Glutamatergic neuron (in vitro differentiated cells): ENCODE results near the gene ADCYAP1. TPM values are rescaled to one million over a fixed set of nuclear protein-coding genes. Genes with fewer than 3 reads are reported as not detected.

ENCODE experiments used
- DNase-seq: peaks from one replicate; pipeline ENCODE4 v3.0.0; 2022
- H3K27ac Mint-ChIP-seq: one replicate; pipeline ENCODE4 v1.8.0; 2020; ENCODE audit warnings: mild to moderate bottlenecking, mixed read lengths, inconsistent platforms; ENCODE audit not compliant: unreplicated experiment
- H3K27me3 Mint-ChIP-seq: one replicate; pipeline ENCODE4 v1.8.0; 2020; ENCODE audit warnings: mild to moderate bottlenecking, moderate library complexity, mixed read lengths, inconsistent platforms; ENCODE audit not compliant: unreplicated experiment
- H3K36me3 Mint-ChIP-seq: one replicate; pipeline ENCODE4 v1.8.0; 2020; ENCODE audit warnings: mild to moderate bottlenecking, mixed read lengths, inconsistent platforms; ENCODE audit not compliant: unreplicated experiment
- H3K4me1 Mint-ChIP-seq: one replicate; pipeline ENCODE4 v1.8.0; 2020; ENCODE audit warnings: mild to moderate bottlenecking, low read depth, mixed read lengths, inconsistent platforms; ENCODE audit not compliant: unreplicated experiment
- H3K4me3 Mint-ChIP-seq: one replicate; pipeline ENCODE4 v1.8.0; 2020; ENCODE audit warnings: mild to moderate bottlenecking, mixed read lengths, inconsistent platforms; ENCODE audit not compliant: unreplicated experiment
- H3K9me3 Mint-ChIP-seq: one replicate; pipeline ENCODE4 v1.8.0; 2020; ENCODE audit warnings: mild to moderate bottlenecking, moderate library complexity, mixed read lengths, inconsistent platforms; ENCODE audit not compliant: unreplicated experiment
- total RNA-seq: library from RNA; stranded (reverse); fragmentation: NEBNext Ultra II Directional; extraction: Animal tissue kit (Norgen Biotek cat#: 25700); gene quantifications from one replicate; pipeline ENCODE4 v1.2.1, GENCODE V29; 2021; ENCODE audit not compliant: unreplicated experiment
- TF ChIP-seq, protein P1 (sequence below): fragments of 200-600 bp; sonication (generic); IDR thresholded peaks from one replicate; pipeline ENCODE4 v1.5.0; 2021; ENCODE audit not compliant: partially characterized antibody, unreplicated experiment

Gene ADCYAP1
- total RNA-seq, 1 donor from 2014 or later, result 16.9 TPM

DNA sequence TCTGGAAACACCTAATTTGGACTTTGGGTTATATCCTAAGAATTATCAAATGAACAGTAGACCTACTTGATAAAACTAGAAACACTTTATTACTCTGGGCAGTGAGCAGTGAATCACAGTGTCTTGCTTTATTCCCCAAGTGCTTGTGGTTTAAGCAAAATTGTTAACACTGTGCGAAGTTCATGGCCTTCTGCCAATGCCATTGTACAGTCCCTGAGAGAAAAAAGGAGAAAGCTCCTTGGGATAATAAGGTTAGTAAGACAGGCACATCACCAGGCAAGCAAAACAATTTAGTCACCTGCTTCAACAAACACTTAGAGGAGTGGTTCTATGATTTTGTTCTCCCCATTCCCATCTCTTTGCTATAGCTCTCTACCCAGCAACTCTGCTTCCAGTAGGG, 39.8 kb downstream of the ADCYAP1 start:
- H3K4me1 Mint-ChIP-seq, result no peaks in the 10 kb centered on the region
- peaks cover 3% of the 10 kb centered on the region for H3K9me3 Mint-ChIP-seq
- TF ChIP-seq, protein P1, sequence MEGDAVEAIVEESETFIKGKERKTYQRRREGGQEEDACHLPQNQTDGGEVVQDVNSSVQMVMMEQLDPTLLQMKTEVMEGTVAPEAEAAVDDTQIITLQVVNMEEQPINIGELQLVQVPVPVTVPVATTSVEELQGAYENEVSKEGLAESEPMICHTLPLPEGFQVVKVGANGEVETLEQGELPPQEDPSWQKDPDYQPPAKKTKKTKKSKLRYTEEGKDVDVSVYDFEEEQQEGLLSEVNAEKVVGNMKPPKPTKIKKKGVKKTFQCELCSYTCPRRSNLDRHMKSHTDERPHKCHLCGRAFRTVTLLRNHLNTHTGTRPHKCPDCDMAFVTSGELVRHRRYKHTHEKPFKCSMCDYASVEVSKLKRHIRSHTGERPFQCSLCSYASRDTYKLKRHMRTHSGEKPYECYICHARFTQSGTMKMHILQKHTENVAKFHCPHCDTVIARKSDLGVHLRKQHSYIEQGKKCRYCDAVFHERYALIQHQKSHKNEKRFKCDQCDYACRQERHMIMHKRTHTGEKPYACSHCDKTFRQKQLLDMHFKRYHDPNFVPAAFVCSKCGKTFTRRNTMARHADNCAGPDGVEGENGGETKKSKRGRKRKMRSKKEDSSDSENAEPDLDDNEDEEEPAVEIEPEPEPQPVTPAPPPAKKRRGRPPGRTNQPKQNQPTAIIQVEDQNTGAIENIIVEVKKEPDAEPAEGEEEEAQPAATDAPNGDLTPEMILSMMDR, result no peak
- H3K4me3 Mint-ChIP-seq, result no peak overlapping the region
- no peaks in the 10 kb centered on the region for H3K36me3 Mint-ChIP-seq
- H3K27ac Mint-ChIP-seq, result no peak overlapping the region
- no peaks in the 10 kb centered on the region for H3K27me3 Mint-ChIP-seq
- DNase-seq, result no peak

DNA sequence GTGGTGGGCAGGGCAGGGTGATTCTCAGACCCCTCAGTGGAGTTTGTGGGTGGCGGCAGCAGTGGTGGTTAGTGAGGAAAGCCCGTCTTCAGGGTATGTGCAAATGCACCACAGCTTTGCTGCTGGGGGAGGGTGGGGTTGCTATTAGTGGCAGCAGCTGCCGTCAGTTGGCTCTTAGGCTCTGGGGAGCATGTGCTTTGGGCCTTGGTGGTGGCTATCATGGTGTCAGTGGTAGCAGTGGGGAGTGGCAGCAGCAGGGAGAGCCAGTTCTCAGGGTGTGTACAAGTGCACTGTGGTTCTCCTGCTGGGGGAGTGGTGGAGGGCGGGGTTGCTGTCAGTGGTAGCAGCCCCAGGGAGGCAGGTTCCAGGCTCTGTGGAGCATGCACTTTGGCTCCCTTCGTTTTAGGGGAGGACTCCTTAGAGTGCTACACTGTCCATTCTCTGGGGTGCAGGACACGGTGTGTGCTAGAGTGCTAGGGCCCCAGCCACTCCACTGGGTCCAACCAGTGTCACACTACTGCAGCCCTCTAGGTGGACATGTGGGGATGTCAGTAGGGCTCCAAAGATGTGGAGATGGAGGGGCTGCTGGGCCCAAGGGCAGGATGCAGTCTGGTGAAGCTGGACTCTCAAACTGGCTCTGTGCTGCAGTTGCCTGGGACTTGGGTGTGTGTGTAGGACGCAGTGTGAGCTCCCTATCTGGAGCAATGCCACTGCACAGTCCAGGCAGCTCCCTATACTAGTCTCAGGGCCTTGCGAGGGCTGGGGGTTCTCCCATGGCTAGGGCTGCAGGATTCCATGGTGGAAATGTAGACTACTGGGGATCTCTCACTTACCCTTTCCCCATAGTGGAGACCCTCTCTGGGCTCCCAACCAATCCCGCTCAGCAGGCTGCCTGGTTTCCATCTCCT, 45.3 kb downstream of the ADCYAP1 start:
- no peaks in the 10 kb centered on the region for H3K27me3 Mint-ChIP-seq
- no peak overlapping the region for H3K27ac Mint-ChIP-seq
- H3K4me1 Mint-ChIP-seq, result peaks cover 3% of the 10 kb centered on the region
- H3K4me3 Mint-ChIP-seq, result no peak overlapping the region
- TF ChIP-seq, protein P1, result no peak
- peaks cover 3% of the 10 kb centered on the region for H3K9me3 Mint-ChIP-seq
- no peaks in the 10 kb centered on the region for H3K36me3 Mint-ChIP-seq
- no peak for DNase-seq

DNA sequence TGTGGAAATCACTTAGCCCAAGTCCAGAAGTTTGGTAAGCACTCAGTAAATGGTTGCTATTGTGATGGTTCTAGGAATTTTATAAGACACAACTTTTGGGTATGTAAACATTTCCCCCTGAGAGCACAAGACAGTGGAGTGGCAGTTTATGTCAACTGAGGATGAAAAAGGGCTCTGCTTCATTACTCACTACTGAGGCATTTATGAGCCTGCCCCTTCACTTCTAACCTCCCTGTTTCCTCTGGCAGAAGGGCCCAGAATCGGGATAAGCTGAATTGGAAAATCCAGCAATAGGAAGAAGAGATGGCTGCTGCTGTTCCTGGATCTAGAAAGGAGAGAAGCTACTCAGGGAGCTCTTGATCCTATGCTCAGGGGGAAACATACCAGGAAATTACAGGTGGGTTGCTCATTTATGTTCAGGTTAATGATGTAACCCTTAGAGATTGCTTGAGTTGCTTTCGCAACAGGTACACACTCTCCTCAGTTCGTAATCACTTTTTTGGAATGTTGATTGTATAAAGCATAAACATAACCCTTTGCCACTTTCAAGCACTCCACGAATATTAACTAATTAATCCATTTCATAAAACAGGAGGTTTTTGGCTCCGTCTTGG, 46.3 kb downstream of the ADCYAP1 start:
- no peak for DNase-seq
- H3K4me3 Mint-ChIP-seq, result no peak overlapping the region
- no peak overlapping the region for H3K27ac Mint-ChIP-seq
- no peaks in the 10 kb centered on the region for H3K27me3 Mint-ChIP-seq
- TF ChIP-seq, protein P1, result no peak
- no peaks in the 10 kb centered on the region for H3K36me3 Mint-ChIP-seq
- peaks cover 3% of the 10 kb centered on the region for H3K4me1 Mint-ChIP-seq
- H3K9me3 Mint-ChIP-seq, result peaks cover 3% of the 10 kb centered on the region

DNA sequence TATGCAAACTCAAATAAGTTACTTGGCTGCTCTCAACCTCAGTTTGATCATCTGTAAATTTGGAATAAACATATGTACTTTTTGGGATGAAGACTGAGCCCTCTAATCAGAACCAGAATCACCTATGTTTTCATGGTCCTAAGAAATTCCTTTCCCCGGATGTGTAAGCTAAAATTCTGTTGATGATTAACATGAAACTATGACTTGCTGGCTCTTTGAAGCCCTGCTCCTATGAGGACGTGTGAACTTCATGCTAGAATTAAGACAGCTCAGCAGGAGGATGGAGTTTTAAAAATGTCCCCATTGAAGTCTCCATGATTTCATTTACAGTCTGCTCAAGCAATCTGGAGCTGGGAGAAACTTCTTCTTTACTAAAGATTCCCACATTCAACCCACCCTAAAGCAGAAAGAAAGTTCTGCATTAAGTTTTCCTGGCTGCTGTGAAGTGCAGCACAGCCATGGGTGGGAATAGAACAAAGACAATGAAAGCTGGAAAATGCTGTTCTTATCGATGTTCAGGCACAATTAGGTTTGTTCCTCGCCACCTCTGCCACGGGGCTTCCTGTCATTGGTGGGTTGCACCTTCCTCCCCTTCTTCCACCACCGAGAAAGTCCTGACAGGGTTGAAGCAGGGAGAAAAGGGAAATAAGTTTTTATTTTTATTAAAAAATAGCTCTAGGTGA, 50.9 kb downstream of the ADCYAP1 start:
- no peaks in the 10 kb centered on the region for H3K9me3 Mint-ChIP-seq
- H3K27ac Mint-ChIP-seq, result no peak overlapping the region
- TF ChIP-seq, protein P1, result no peak
- no peak overlapping the region for H3K4me3 Mint-ChIP-seq
- no peaks in the 10 kb centered on the region for H3K4me1 Mint-ChIP-seq
- DNase-seq, result no peak
- H3K36me3 Mint-ChIP-seq, result no peaks in the 10 kb centered on the region
- H3K27me3 Mint-ChIP-seq, result no peaks in the 10 kb centered on the region
